DMS 273 (cell line): Measurements from ENCODE around the gene CABLES1.
"Not testable (repeated sequence)": the region's sequence is repeated elsewhere in the genome, so short reads cannot be mapped to it uniquely, and the experiment has no call there.

Source experiments
- DNase-seq: peaks from one replicate; lab custom pipeline; 2025; ENCODE audit not compliant: unreplicated experiment; lab: John Stamatoyannopoulos, UW

Gene CABLES1

DNA sequence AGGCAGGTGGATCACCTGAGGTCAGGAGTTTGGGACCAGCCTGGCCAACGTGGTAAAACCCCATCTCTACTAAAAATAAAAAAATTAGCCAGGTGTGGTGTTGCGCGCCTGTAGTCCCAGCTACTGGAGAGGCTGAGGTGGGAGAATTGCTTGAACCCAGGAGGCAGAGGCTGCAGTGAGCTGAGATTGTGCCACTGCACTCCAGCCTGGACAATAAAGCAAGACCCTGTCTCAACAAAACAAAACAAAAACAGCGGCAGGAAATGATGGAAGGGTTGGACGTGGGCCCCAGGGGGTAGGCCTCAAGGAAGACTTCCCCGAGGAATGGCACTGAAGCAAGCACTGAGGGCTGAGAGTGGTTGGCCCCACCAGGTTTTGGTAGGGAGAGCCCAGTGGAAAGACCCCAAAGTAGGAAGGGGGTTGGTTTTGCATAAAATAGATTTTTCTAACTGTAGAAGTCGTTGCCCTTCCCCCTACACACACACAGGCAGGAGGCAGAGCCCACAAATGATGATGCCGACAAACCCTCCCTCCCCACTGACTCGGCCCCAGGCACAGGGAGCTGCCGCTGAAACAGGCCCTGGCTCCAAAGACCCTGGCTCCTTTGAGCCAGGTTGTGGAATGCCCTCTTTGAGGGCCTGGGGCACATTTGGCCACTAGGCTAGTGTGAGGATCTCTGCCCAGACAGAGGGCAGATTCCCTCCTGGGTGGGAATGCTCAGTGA is 104.8 kb downstream of the CABLES1 start:
- DNase-seq, result no peak

DNA sequence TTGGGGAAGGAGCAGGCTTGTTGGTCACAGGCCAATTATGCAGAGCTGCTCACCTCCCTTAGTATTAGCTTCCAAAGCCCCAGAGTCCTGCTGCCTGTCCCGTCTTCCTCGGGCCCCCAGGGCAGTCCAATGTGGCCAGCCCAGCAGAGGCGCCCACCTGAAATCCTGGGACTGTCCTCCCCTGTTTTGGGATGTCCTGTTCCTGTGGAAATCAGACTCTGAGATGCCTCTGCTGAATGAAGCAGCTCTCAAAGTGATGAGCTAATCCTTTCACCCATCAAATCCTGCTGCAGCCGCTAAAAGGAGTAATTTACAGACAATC is 105.3 kb downstream of the CABLES1 start:
- peak; percentile 20 for DNase-seq

DNA sequence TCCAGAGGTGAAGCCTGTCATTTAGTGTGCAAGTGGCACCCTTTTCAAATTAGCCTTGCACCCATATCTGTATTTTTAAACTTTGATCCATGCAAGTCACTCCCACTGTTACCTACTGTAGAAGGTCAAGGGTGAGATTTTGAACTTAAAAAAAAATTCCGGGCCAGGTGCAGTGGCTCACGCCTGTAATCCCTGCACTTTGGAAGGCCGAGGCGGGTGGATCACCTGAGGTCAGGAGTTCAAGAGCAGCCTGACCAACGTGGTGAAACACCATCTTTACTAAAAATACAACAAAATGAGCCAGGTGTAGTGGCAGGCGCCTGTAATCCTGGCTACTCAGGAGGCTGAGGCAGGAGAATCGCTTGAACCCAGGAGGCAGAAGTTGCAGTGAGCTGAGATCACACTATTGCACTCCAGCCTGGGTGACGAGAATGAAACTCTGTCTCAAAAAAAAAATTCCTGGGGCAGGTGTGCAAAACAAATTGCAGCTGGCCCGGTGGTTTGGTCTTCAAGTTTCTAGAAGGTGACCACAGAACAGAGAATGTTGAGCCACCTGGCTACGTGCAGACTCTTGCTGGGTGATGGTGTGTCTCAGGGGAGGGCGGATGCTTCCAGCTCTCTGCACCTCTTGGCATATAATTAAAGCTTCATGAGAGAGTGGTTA is 106.7 kb downstream of the CABLES1 start:
- DNase-seq, result not testable (repeated sequence)

DNA sequence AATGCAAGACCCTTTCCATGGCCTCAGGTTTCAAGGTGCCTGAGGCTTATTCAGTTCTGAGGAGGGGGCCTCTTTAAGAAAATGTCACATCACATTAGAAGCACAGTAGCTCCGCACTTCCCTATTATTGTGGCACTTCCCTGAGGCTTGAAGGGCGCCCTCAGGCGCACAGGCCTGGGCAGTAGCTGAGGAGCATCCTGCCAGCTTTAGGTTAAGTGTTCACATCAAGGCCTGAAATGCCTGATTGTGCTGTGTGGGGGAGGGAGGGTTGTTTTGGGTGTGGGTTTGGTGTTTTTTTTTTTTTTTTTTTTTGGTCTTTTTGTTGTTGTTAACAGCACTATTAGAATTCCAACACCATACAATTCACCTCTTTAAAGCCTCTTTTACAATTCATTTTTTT is 107.9 kb downstream of the CABLES1 start:
- no peak for DNase-seq

DNA sequence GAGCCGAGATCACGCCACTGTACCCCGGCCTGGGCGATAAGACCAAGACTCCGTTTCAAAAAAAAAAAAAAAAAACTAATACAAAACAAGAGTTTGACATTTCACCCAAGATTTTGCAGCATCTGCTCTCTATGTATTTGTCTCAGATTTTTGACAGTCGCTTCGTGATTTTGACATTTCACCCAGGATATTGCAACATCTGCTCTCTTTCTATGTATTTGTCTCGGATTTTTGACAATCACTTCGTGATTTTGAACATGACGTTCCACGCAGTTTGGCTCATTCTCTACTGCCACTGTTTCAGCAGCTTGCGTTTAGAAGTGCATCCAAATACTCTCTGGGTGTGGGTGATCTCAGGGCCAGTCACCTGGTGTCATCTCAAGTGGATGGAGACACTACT is 108.5 kb downstream of the CABLES1 start:
- no peak for DNase-seq

DNA sequence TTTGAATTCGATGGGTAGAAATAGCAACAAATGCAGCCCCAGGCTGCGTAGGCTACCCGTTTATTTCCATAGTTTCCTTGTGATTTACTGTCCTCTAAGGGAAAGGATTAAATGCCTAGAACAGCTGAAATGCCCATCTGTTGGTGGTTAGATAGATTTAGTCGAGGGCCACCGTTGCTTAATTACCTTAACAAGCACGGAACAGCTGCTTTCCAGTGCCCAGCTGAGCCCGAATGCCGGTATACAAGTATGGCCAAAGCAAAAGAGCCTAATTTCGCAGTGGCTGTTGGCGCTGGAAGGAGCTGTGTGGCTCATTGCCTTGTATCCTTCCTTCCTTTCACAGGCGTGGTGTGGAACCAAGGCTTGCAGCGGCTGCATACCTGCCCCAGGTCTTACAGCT is 109.1 kb downstream of the CABLES1 start:
- DNase-seq, result peak; percentile 97

DNA sequence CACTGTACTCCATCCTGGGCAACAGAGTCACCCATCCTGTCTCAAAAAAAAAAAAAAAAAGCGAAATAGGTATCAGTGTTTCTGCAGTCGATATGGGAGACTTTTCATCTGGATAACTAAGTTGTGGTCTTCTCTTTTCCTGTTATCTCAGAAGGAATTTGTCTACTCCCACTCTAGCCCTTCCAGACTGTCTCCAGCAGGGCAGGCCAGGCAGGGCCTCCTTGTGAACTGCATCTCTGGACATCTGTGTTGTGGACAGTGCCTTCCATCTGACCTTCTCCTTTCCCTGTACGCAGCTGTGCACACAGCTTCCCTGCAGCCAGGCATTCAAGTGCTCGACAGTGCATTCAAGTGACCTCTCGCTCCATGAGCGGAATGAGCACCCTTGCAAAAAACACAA is 110.2 kb downstream of the CABLES1 start:
- no peak for DNase-seq

DNA sequence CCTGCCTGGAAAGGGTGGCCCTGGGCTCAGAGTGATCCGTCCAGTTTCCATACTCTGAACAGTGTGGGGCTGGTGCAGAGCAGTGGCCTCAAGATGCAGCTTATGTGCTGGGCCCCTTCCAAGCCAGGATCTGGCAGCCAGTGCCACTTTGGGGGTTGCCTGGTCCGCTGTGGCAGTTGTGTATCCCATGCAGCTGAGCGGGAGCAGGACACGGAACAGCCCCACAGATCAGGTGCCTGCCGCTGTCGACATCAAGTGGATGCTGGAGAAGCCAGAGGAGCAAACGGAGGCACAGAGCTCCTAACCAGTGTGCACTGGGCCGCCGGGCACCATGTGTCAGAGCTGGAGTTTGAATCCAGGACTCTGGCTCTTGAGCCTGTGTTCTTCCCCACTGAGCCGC is 112.0 kb downstream of the CABLES1 start:
- no peak for DNase-seq

DNA sequence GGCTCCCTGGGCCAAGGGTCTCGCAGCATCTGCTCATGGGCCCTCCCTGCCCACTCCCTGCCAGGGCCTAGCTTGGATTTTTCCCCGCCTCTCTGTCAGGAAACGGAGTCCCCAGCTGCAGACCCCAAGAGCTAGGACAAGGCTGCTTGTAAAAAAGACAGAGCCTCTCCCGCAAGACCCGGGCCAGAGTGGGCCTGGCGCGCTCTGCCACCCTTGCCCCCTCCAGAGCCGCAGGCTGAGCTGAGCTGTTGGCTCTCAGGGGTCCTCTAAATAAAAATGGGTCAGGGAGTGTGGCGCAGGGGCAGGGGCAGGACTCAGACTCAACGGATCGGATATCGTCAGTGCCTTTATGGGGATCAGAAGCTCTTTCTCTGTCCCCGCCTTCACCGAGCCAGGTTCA is 112.6 kb downstream of the CABLES1 start:
- no peak for DNase-seq

DNA sequence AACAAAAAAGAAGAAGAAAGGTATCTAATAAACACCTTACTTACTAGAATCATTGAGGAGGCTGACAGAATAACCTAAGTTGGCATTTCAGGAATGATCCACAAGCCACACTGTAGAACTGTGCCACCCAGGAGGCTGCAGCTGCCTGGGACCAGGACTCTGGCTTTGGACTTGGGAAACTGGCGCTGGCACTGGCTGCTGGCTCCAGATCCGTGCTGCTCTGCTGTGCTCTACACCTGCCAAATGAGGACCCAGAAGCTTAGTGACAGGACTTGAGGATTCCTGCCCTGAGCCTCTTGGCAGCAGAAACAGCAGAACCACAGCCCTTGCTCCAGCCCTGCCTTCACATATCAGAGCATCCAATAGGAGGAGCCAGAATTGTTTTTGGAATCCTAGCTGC is 113.5 kb downstream of the CABLES1 start:
- no peak for DNase-seq

DNA sequence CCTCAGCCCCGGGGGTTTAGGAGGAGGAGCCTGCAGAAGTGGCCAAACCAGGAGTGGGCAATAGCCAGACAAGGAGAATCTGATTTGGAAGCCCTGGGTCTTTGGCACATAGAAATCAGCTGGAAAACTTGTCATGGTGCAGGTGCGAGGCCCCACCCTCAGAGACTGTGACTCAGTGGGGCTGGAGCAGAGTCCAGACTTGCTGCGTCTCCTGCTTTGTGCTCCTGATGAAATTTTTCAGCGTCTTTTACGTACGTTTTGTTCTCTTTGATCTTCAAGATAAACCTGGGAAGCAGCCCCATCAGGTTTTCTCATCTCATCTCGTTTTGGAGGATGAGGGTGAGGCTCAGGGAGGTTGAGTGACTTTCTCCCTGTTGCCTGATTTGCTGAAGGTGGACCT is 114.1 kb downstream of the CABLES1 start:
- DNase-seq, result no peak

DNA sequence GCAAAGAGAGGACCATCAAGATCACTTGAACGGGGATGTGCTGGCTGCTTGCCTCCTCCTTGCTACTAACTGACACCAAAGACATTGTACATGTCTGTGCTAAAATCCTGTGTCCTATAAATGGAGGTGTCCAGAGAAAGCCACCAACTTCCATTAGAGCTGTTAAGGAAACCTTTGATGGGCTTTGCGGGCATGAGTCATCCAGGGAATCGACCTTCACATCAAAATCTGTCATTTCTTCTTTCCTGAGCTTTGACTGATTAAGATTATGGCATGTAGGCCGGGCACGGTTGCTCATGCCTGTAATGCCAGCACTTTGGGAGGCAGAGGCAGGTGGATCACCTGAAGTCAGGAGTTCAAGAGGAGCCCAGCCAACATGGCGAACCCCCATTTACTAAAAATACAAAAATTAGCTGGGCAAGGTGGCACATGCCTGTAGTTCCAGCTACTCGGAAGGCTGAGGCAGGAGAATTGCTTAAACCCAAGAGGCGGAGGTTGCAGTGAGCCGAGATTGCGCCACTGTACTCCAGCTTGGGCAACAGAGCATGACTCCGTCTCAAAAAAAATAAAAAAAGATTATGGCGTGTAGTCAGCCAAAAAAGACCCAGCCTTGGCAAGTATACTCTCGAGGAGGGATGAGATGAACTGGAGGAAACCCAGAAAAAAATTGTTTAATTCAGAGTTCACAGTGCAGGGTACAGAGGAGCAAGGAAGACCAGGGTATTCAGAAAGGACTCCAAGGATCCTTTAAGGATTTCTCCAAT is 115.8 kb downstream of the CABLES1 start:
- DNase-seq, result no peak

DNA sequence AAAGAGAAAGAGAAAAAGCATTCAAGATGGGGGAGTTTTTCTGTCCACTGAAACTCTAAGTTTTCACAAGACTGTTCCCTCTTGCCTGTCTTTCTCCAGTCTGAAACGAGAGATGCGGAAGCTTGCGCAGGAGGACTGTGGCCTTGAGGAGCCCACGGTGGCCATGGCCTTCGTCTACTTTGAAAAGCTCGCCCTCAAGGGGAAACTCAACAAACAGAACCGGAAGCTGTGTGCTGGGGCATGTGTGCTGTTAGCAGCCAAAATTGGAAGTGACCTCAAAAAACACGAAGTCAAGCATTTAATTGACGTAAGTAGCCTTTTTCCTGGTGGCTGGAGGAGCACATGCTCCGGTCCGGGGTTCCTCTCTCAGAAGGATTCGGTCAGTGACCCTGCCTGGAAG is 118.3 kb downstream of the CABLES1 start:
- no peak for DNase-seq

DNA sequence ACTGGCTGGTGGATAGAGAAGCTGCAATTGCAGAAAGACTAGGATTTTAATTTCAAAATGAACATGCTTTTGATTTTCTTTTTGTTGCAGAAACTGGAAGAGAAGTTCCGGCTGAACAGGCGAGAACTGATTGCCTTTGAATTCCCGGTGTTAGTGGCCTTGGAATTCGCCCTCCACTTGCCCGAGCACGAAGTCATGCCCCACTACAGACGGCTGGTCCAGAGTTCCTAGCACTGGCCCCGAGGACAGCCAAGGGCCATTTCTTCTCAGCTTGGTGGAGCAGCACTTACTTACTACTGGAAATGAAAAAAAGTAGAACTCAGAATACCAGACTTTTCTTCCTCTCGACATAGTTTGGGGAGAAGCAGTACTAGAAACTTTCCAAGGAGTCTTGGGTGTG is 121.9 kb downstream of the CABLES1 start:
- DNase-seq, result no peak

DNA sequence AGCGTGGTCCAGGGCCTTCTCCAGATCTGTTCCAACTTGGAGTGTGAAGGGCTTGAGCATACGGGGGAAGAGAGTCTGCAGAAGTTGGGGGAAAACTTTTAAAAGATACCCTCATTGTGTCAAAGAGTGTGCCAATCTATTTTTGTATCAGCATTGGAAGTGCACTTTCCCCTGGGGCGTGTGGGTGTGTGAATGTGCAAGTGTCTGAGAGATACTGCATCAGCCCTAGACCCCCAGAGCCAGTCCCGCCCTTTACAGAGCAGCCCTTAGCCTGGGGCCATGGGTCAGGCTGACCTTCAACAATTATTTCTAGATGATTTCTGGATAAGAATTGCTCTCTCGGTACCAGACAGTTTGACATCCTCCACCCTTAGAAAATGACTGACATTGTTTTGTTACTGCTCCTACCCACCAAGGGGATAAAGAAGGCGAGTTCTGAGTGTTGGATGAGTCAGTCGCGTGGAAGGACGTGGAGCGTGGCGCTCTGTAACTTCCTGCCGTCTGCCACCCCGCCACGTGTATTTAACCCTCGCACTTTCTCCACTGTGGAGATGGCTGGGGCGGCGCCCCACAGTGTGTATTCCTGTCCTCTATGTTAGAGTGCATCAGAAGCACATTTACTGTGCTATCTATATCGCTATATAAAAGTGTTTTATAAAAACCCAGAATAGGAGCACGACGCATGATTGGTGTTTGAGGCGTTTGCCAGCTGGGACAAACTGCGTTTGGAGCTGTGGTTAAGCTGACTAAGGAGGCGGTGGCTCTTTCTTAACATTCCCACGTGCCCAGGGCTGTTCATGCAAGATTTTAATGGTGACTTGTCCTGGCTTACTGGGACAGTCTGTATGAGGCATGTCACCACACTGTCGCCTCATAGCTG is 122.6 kb downstream of the CABLES1 start:
- DNase-seq, result no peak

DNA sequence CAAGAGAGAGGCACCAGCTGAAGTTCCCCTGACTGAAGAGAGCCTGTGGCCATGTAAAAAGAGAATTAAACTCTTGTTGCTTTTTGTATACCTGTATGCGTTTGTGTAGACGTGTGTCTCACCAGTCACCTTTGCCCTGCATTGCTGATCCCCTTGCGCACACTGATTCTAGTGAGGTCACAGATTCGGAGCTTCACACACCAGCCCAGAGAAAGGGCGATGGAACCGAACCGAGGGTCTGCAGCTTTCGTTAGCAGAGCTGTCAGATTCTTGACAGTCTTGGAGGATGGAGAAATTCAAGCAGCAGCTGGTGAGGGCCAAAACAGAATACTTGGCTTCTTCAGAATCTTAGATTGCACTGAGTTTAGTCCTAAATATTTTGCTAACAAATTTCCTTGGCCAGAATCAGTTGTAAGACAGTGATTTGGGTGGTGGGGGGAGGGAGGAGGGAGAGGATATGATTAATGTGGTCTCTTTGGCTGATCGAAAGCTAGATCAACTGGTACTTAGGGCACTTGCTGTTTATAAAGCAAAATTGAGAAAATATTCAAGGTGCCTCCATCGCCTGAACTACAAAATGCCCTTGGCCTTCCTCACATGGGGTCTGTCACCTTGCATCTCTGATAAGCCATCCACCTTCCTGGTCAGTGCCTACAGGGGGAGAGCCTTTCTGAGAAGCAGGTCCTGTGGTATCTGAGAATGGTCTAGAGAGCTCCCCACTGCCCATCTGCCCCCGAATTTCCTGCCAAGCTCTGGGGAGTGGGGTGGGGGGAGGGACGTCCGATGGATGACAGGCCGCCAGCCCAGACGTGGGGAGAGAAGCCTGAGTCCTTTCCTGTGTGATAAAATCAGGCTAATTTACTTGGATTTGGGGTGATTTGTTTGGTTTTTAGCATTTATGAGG is 123.5 kb downstream of the CABLES1 start:
- DNase-seq, result peak; percentile 64

DNA sequence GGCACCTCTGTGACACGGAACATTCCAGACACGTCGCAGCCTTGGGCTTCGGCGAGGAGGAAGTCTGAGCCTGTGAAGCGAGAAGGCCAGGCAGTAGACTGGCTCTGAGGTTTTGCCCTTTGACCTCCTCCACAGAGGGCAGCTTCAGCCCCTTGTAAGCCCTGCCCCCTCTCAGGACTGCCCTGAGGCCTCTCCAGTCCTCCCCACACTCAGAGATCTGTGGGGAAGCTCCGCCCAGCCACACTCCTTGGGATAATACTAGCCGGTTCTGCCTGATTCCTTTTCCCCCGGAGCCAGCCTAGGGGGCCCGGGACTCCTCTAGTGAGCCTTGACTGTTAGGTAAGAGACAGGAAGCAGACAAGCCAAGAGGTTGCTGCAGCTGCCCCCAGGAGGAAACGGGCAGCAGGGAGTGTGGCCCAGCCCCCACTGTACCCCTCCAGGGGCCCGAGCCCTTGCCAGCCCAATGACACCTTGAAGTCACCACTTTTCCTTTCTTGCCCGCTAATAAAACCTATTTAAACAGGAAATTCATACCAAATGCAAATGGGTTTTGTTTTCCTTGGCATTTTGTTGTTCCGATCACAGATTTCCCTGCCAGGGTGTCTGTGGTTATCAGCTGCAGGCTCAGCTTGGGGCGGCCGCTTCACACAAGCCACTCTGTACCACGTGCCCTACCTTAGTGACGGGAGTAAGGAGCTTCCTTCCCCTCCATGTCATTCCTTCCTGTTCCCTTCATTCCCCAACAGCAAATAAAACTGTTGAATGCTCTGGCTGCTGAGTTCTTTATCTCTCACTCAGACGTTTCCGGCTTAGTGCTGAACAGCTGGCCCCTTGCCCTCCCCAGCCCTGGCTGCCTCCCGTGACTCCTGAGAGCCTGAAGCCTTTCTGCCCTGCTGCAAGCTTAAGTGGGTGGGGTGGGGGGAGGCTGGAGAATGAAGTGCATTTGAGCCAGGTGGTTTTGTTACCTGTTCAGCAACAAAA is 124.7 kb downstream of the CABLES1 start:
- peak; percentile 81 for DNase-seq

DNA sequence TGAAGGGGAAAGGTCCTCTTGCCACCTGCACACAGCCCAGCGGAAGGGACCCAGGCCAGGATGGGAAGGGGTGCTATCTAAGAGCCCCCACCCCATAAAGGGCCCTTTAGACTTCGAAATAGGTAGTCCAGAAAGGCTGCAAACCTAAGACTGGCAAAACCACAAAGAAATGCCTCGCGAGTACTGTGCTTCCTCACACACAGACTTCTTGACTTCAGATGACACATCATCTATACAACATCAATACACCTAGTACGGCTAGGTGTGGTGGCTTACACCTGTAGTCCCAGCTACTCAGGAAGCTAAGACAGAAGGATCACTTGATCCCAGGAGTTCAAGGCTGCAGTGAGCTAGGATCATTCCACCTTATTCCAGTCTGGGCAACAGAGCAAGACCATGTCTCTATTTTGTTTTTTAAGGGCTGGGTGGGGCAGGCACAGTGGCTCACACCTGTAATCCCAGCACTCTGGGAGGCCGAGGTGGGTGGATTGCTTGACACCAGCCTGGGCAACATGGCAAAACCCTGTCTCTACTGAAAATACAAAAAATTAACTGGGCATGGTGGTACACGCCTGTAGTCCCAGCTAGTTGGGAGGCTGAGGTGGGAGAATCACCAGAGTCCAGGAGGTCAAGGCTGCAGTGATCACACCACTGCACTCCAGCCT is 125.8 kb downstream of the CABLES1 start:
- DNase-seq, result no peak
